NT2/D1 (cell line): Measurements from ENCODE around the gene CYSTM1.

Experiments used
- DNase-seq: peaks from one replicate; pipeline ENCODE4 v3.0.0-alpha.2; 2011; ENCODE audit warnings: low read depth, low spot score
- H3K27me3 ChIP-seq: 2 replicates; pipeline ENCODE4 v1.6.0; 2011; ENCODE audit warnings: mild to moderate bottlenecking; ENCODE audit not compliant: insufficient read length, insufficient read depth
- H3K36me3 ChIP-seq: 2 replicates; pipeline ENCODE4 v1.6.1; 2011; ENCODE audit warnings: mild to moderate bottlenecking, low read length, mixed read lengths; ENCODE audit not compliant: insufficient read depth, insufficient read length
- H3K4me1 ChIP-seq: 2 replicates; pipeline ENCODE4 v1.5.1; 2011; ENCODE audit not compliant: insufficient read depth, insufficient read length
- H3K4me3 ChIP-seq: 2 replicates; pipeline ENCODE4 v1.5.1; 2011; ENCODE audit warnings: low read depth; ENCODE audit not compliant: insufficient read length
- H3K9ac ChIP-seq: 2 replicates; pipeline ENCODE4 v1.6.0; 2011; ENCODE audit warnings: low read depth; ENCODE audit not compliant: insufficient read length
- H3K9me3 ChIP-seq: 2 replicates; pipeline ENCODE4 v1.5.1; 2011; ENCODE audit warnings: mild to moderate bottlenecking, low read length; ENCODE audit not compliant: insufficient read depth
- SUZ12 ChIP-seq: IDR thresholded peaks from 2 replicates; pipeline ENCODE4 v1.6.1; 2011; ENCODE audit not compliant: insufficient read length, insufficient read depth; ENCODE audit errors: extremely low read depth
- YY1 ChIP-seq: IDR thresholded peaks from 2 replicates; pipeline ENCODE4 v1.6.1; 2011; ENCODE audit not compliant: insufficient read length, insufficient read depth
- ZNF274 ChIP-seq: IDR thresholded peaks from 2 replicates; pipeline ENCODE4 v1.6.1; 2011; ENCODE audit warnings: mild to moderate bottlenecking, low read depth, low read length

CYSTM1 gene

GRCh38 chr5:140142856-140143255, 32.1 kb upstream of the CYSTM1 start:
- Histone ChIP-seq H3K9me3 (no peaks in the 10 kb centered on the region), H3K4me1 (peaks cover 8% of the 10 kb centered on the region), H3K9ac (no peak overlapping the region), H3K36me3 (no peaks in the 10 kb centered on the region), H3K27me3 (peaks cover 32% of the 10 kb centered on the region), H3K4me3 (no peak overlapping the region)
- no peak for TF ChIP-seq YY1
- TF ChIP-seq ZNF274: no peak
- TF ChIP-seq SUZ12: no peak
- DNase-seq: no peak

DNA sequence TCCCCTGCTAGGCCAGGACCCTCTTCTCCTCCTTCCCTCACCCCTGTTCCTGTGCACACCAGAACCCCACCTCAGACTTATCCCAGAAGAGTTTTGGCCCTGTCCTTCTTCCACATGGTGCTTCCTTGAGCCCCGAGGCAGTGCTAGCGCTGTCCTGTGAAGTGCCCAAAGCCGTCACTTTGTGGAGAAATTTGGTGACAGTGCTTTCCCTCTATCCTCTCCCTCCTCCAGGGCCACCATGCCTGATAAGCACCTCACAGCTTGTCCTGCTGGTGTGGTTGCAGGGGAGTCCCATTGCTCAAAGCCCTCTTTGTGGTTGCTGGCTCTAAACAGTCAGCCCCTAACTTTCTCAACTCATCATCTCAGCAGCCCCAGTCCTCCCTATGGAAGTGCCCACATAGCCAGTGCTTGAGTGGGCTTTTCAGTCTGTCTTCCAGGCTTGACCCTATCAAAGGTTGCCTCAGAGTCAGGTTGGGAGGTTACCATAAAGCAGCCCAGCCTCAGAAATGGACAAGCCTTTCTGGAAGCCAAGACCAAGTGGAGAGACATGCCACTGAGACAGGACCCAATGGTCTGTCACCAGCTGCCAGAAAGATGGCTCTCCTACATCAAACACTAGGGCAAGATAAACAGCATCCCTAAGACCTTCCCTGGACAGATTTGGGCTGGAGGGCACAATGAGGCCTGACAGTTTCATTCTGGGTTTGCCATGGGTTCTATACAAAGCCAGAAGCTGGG, 31.3 kb upstream of the CYSTM1 start:
- no peak for DNase-seq
- Histone ChIP-seq H3K4me3 (no peak overlapping the region), H3K9ac (no peak overlapping the region), H3K9me3 (no peaks in the 10 kb centered on the region), H3K36me3 (no peaks in the 10 kb centered on the region), H3K27me3 (peaks cover 39% of the 10 kb centered on the region), H3K4me1 (peaks cover 8% of the 10 kb centered on the region)
- TF ChIP-seq SUZ12 (no peak), ZNF274 (no peak), YY1 (no peak)

- Histone ChIP-seq H3K4me3 (no peak overlapping the region), H3K4me1 (peaks cover 8% of the 10 kb centered on the region), H3K9ac (no peak overlapping the region), H3K27me3 (peaks cover 39% of the 10 kb centered on the region), H3K36me3 (no peaks in the 10 kb centered on the region), H3K9me3 (no peaks in the 10 kb centered on the region)
- DNase-seq: no peak
- TF ChIP-seq ZNF274: no peak
- TF ChIP-seq SUZ12: no peak
- TF ChIP-seq YY1: no peak
Measured at GRCh38 chr5:140145256-140145655, 29.7 kb upstream of the CYSTM1 start.

GRCh38 chr5:140145818-140146522, 29.0 kb upstream of the CYSTM1 start:
- H3K9ac ChIP-seq: peak overlapping the region; percentile 77
- no peak for TF ChIP-seq ZNF274
- peak; percentile 73 for TF ChIP-seq SUZ12
- H3K27me3 ChIP-seq: peaks cover 39% of the 10 kb centered on the region
- peaks cover 8% of the 10 kb centered on the region for H3K4me1 ChIP-seq
- no peaks in the 10 kb centered on the region for H3K36me3 ChIP-seq
- peak overlapping the region; percentile 67 for H3K4me3 ChIP-seq
- no peaks in the 10 kb centered on the region for H3K9me3 ChIP-seq
- no peak for DNase-seq

- no peak for DNase-seq
- H3K9me3 ChIP-seq: no peaks in the 10 kb centered on the region
- no peaks in the 10 kb centered on the region for H3K36me3 ChIP-seq
- peak overlapping the region; percentile 67 for H3K4me3 ChIP-seq
- peaks cover 8% of the 10 kb centered on the region for H3K4me1 ChIP-seq
- H3K27me3 ChIP-seq: peaks cover 39% of the 10 kb centered on the region
- peak overlapping the region; percentile 77 for H3K9ac ChIP-seq
- TF ChIP-seq SUZ12: peak; percentile 29
- TF ChIP-seq YY1: no peak
Measured at GRCh38 chr5:140146523-140146842, 28.5 kb upstream of the CYSTM1 start.

DNA sequence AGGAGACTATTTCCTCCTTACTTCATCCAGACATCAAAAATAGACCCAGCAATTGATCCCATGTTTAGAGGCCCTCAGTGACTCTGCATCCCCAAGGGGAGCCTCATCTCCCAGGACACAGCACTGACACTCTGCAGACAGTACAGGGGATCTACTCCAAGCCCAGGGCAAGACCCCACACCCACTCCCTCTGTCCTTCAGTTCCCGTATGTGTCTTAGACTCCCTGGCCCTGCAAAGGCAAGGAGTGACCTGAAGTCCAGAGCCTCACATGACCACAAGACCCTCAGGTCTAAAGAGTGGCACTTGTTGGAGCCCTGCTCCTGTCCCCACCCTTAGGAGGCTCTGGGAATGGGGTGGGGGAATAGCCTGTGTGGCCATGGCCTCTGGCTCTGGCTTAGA, 27.5 kb upstream of the CYSTM1 start:
- TF ChIP-seq YY1 (no peak), ZNF274 (no peak), SUZ12 (no peak)
- H3K9ac ChIP-seq: no peak overlapping the region
- no peak for DNase-seq
- H3K9me3 ChIP-seq: no peaks in the 10 kb centered on the region
- H3K4me1 ChIP-seq: peaks cover 8% of the 10 kb centered on the region
- peaks cover 39% of the 10 kb centered on the region for H3K27me3 ChIP-seq
- no peak overlapping the region for H3K4me3 ChIP-seq
- no peaks in the 10 kb centered on the region for H3K36me3 ChIP-seq

GRCh38 chr5:140148508-140148907, 26.5 kb upstream of the CYSTM1 start:
- DNase-seq: no peak
- no peak for TF ChIP-seq ZNF274
- no peak overlapping the region for H3K4me3 ChIP-seq
- H3K4me1 ChIP-seq: peaks cover 8% of the 10 kb centered on the region
- H3K36me3 ChIP-seq: no peaks in the 10 kb centered on the region
- H3K9me3 ChIP-seq: no peaks in the 10 kb centered on the region
- H3K27me3 ChIP-seq: peaks cover 39% of the 10 kb centered on the region
- H3K9ac ChIP-seq: no peak overlapping the region
